Lower lobe of right lung (tissue), 2 donors: ENCODE measurements around the gene EMP1. TPM values are rescaled to one million over a fixed set of nuclear protein-coding genes. Genes with fewer than 3 reads are reported as not detected.
A peak's percentile ranks its signal among the peaks of the same experiment; 100 is the strongest.

ENCODE experiments used
- ATAC-seq, 2 donors: fragments of 200-7000 bp; cut with Tn5 transposase; one replicate each; pipeline ENCODE4 v1.9.1; 2020 to 2022; ENCODE audit warnings: mild to moderate bottlenecking in 2 of 2, moderate library complexity in 2 of 2
- DNase-seq: peaks from one replicate; pipeline ENCODE4 v3.0.0-alpha.2; 2020
- H3K27ac ChIP-seq: fragments of 200-600 bp; one replicate; pipeline ENCODE4 v1.8.0; 2022
- H3K27me3 ChIP-seq: fragments of 200-600 bp; one replicate; pipeline ENCODE4 v1.8.0; 2022; ENCODE audit warnings: low read depth
- H3K36me3 ChIP-seq: fragments of 200-600 bp; one replicate; pipeline ENCODE4 v1.8.0; 2022; ENCODE audit warnings: mild to moderate bottlenecking
- H3K4me1 ChIP-seq: fragments of 200-600 bp; one replicate; pipeline ENCODE4 v1.8.0; 2022
- H3K4me3 ChIP-seq: fragments of 200-600 bp; one replicate; pipeline ENCODE4 v1.8.0; 2022; ENCODE audit warnings: mild to moderate bottlenecking
- H3K9me3 ChIP-seq: fragments of 200-600 bp; one replicate; pipeline ENCODE4 v1.8.0; 2022
- intact Hi-C: fragments of 100-400 bp; cut with DNase I; formaldehyde crosslinking; loops from one replicate; pipeline ENCODE4 v1.11.0; 2022
- total RNA-seq: library from RNA; stranded (reverse); fragmentation: NEBNext Ultra II Directional; extraction: Animal tissue kit (Norgen Biotek cat#: 25700); gene quantifications from one replicate; pipeline ENCODE4 v1.2.1, GENCODE V29; 2021
- TF ChIP-seq, protein P1 (sequence below): fragments of 200-600 bp; IDR thresholded peaks from one replicate; pipeline ENCODE4 v1.8.0; 2022; ENCODE audit warnings: antibody characterized with exemption, mild to moderate bottlenecking
- donor health status: DM: no; HTN: yes; CAD: no; lungs with severe emphysema.

EMP1 gene
- total RNA-seq, 1 donor from 2014 or later, result 195 TPM

DNA sequence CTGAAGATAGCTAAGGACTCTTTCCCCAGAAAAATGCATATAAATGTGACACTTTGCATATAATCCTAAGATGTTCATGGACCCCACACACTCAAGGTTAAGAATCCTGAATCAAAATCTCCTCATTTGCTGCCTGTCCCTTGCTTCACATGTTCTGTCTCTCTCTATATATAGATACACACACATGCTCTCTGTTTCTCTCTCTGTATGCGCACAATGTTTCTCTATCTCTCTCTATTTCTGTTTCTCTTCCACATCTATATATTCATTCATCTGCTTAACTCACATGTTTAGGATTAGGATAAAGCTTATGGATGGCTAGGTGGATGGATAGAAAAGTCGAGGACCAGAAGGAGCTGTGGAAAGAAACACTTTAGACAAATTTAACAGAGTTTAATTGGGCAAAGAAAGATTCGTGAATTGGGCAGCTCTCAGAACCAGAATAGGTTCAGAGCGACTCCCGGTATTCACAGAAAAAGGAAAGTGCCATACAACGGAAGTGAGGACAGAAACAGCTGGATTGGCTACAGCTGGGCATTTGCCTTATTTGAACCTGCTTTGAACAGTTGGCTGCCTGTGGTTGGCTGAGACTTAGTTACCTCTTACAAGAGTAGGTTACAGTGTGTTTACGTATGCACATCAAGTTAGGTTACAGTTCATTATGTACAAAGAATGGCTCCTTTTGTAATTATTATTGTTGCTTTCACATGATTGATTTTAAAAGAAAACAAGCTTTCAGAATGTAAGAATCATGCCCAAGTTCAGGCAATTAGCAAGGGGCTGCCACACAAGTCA is 57.6 kb downstream of the EMP1 start:
- ATAC-seq, result no peak
- Histone ChIP-seq H3K4me3 (no peak overlapping the region), H3K4me1 (peaks cover 8% of the 10 kb centered on the region), H3K36me3 (no peaks in the 10 kb centered on the region), H3K9me3 (no peaks in the 10 kb centered on the region), H3K27me3 (no peaks in the 10 kb centered on the region), H3K27ac (no peak overlapping the region)
- intact Hi-C loops, result no loop called here
- TF ChIP-seq, protein P1, sequence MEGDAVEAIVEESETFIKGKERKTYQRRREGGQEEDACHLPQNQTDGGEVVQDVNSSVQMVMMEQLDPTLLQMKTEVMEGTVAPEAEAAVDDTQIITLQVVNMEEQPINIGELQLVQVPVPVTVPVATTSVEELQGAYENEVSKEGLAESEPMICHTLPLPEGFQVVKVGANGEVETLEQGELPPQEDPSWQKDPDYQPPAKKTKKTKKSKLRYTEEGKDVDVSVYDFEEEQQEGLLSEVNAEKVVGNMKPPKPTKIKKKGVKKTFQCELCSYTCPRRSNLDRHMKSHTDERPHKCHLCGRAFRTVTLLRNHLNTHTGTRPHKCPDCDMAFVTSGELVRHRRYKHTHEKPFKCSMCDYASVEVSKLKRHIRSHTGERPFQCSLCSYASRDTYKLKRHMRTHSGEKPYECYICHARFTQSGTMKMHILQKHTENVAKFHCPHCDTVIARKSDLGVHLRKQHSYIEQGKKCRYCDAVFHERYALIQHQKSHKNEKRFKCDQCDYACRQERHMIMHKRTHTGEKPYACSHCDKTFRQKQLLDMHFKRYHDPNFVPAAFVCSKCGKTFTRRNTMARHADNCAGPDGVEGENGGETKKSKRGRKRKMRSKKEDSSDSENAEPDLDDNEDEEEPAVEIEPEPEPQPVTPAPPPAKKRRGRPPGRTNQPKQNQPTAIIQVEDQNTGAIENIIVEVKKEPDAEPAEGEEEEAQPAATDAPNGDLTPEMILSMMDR, result no peak
- no peak for DNase-seq

DNA sequence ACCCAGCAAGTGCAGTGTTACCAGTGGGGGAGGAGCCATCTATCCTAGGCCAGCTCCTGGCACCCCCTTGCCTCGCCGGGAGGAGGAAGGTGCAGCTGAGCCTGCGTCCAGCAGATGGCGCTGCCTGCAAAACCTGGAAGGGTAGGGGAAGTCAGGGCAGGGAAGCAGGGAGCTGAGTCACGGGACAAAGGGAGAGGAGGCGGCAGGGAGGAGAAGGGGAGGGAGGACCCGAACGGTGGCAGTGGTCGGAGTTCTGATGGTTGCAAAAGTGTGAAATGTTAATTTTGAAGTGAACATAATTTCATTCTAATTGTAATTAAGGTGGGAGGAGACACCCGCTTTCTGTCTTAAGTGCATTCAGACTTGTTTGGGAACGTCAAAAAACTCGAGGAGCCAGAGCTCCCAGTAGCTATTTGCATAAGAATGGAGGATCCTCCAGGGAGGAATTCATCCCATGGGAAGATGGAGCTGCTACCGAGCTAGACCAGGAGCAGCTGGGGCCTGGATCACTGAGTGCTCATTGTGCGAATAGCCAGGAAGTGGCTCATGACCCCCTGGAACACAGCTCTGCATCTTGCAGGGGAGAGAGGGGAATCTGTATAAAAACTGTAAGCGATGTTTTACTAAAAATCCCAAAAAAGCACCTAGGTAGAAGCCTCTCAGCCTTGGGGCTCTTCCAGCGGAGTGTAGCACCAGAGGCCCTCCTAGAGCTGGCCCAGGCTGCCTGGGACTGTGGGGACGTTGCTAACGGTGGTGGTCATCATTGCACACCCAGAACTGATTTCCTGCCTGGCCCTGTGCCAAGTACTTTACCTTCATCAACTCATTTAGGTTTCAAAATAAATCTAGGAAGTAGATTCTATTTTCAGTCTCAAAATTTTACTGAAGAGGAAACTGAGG is 59.5 kb downstream of the EMP1 start:
- peak overlapping the region; percentile 27 for H3K4me3 ChIP-seq
- intact Hi-C loops, result no loop called here
- H3K27me3 ChIP-seq, result no peaks in the 10 kb centered on the region
- DNase-seq (peak; percentile 92), ATAC-seq (peak; percentile 98 to 99)
- H3K27ac ChIP-seq, result no peak overlapping the region
- H3K4me1 ChIP-seq, result peaks cover 8% of the 10 kb centered on the region
- H3K36me3 ChIP-seq, result no peaks in the 10 kb centered on the region
- H3K9me3 ChIP-seq, result no peaks in the 10 kb centered on the region
- TF ChIP-seq, protein P1, result peak; percentile 97

DNA sequence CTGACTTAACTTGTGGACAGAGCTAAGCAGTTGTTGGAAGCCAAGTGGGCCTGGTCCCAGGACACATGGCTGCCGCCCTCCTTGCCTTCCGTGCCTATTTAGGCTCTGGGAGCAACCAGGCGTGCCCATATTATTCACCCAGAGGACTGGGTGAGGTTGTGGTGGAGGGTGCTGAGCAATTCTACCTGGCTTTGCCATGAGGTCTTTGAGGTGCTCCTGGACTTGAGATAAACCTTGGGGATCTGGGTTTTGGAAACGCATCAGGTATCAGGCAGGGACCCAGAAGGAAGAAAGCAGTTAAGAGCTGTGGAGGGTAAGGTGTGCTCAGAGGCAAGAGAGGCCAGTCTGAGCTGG is 60.1 kb downstream of the EMP1 start:
- H3K9me3 ChIP-seq, result no peaks in the 10 kb centered on the region
- no peaks in the 10 kb centered on the region for H3K36me3 ChIP-seq
- no peak overlapping the region for H3K27ac ChIP-seq
- no peak overlapping the region for H3K4me3 ChIP-seq
- DNase-seq, result no peak
- no peak for ATAC-seq
- peaks cover 8% of the 10 kb centered on the region for H3K4me1 ChIP-seq
- TF ChIP-seq, protein P1, result no peak
- H3K27me3 ChIP-seq, result no peaks in the 10 kb centered on the region
- intact Hi-C loops, result no loop called here

DNA sequence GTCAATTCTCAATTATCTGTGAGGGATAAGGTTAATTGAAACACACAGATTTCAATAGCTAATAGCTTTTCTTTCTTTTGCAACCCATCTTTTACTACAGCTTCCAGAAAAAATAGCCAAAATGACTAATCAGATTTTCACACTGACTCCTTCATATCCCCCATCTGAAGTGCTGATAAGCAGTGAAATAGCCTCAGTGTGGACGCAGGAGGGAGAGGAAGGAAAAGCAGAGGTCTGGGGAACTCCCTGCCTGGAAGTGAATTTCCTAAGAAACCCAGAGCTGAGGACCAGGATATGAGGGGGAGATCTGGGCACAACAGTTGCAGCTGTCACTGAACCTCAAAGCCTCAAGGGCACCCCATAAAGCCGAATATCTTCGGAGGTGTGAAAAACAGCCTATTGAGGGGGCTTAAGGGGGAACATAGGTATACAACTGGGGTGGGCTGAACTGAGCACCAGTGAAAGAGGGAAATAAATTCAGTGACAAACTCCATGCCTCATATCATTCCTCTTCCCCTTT is 60.9 kb downstream of the EMP1 start:
- H3K27ac ChIP-seq, result no peak overlapping the region
- H3K36me3 ChIP-seq, result no peaks in the 10 kb centered on the region
- no peaks in the 10 kb centered on the region for H3K27me3 ChIP-seq
- intact Hi-C loops, result no loop called here
- TF ChIP-seq, protein P1, result no peak
- ATAC-seq, result no peak
- H3K9me3 ChIP-seq, result no peaks in the 10 kb centered on the region
- DNase-seq, result no peak
- H3K4me1 ChIP-seq, result peaks cover 8% of the 10 kb centered on the region
- H3K4me3 ChIP-seq, result no peak overlapping the region

DNA sequence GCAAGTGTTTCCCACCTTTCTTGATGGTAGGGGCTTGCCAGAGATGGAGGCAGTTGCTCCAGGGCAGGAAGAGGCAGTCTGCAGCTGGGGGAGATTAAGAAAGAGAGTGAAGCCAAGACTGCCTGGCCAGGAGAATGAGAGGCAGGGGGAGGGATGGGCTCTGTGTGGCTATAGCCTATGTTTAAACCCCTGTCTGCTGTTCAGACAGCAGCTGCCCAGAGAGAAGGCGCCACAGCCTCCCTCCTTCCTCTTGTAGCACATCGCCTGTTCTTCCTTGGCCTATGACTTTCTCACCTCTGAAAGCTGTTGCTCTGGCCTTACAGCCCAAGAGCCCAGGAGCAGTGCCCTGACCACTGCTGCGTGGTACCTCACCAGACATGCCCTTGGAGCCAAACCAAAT is 61.7 kb downstream of the EMP1 start:
- no peak for DNase-seq

More for the DNA sequence above, 61.7 kb downstream of the EMP1 start:
- Histone ChIP-seq H3K4me1 (peaks cover 8% of the 10 kb centered on the region), H3K27ac (peak overlapping the region; percentile 3), H3K9me3 (no peaks in the 10 kb centered on the region), H3K4me3 (no peak overlapping the region), H3K36me3 (no peaks in the 10 kb centered on the region), H3K27me3 (no peaks in the 10 kb centered on the region)
- ATAC-seq, result peak in 1 of 2 donors; percentile 13
- intact Hi-C loops, result no loop called here
- TF ChIP-seq, protein P1, result no peak
